GM12878 (cell line): ENCODE measurements around the gene PRMT7. TPM values are rescaled to one million over a fixed set of nuclear protein-coding genes. Genes with fewer than 3 reads are reported as not detected.

ENCODE experiments used
- BACH1 ChIP-seq: fragments of 450-650 bp; IDR thresholded peaks from 2 replicates; pipeline ENCODE4 v1.6.1; 2017; ENCODE audit warnings: mild to moderate bottlenecking, borderline replicate concordance
- BCL11A ChIP-seq: IDR thresholded peaks from 2 replicates; pipeline ENCODE4 v1.6.1; 2011; ENCODE audit warnings: low read depth, low read length
- CBFB ChIP-seq: IDR thresholded peaks from 2 replicates; pipeline ENCODE4 v1.6.1; 2016; ENCODE audit warnings: antibody characterized with exemption, low read depth
- CBX5 ChIP-seq: sonication (generic); IDR thresholded peaks from 2 replicates; pipeline ENCODE4 v1.6.1; 2016; ENCODE audit warnings: low read depth, moderate library complexity, mild to moderate bottlenecking, inconsistent platforms
- CHD2 ChIP-seq: IDR thresholded peaks from 2 replicates; pipeline ENCODE4 v1.6.1; 2011; ENCODE audit warnings: low read depth, low read length, improper control_type of control experiment, borderline replicate concordance
- CTCF ChIP-seq, 3 experiments: IDR thresholded peaks in 2 of 3; conservative IDR thresholded peaks in 1 of 3; 2 replicates each; pipeline ENCODE4 v1.5.1; 2011; ENCODE audit warnings: low read depth in 3 of 3, low read length in 3 of 3, mild to moderate bottlenecking in 3 of 3, control low read depth in 2 of 3, moderate library complexity in 2 of 3, inconsistent platforms in 1 of 3, mixed read lengths in 1 of 3; ENCODE audit not compliant: control insufficient read depth in 2 of 3, insufficient read depth in 1 of 3; ENCODE audit errors: extremely low read depth in 1 of 3
- HDAC2 ChIP-seq: fragments of 200-600 bp; sonication (generic); IDR thresholded peaks from 2 replicates; pipeline ENCODE4 v1.6.1; 2017
- IKZF1 ChIP-seq: fragments of 450-650 bp; conservative IDR thresholded peaks from 2 replicates; pipeline ENCODE4 v1.6.1; 2017; ENCODE audit warnings: antibody characterized with exemption, mild to moderate bottlenecking
- NFIC ChIP-seq: IDR thresholded peaks from 2 replicates; pipeline ENCODE4 v1.6.1; 2012; ENCODE audit warnings: low read depth, mild to moderate bottlenecking, inconsistent platforms, low read length, moderate library complexity
- NR2C2 ChIP-seq: IDR thresholded peaks from 2 replicates; pipeline ENCODE4 v1.6.1; 2011; ENCODE audit warnings: borderline replicate concordance, low read depth; ENCODE audit not compliant: control insufficient read depth, insufficient read length
- RFX5 ChIP-seq: IDR thresholded peaks from 2 replicates; pipeline ENCODE4 v1.6.1; 2011; ENCODE audit warnings: low read depth, low read length, improper control_type of control experiment
- SIN3A ChIP-seq: IDR thresholded peaks from 2 replicates; pipeline ENCODE4 v1.6.1; 2012; ENCODE audit warnings: low read depth, low read length, improper control_type of control experiment
- STAT1 ChIP-seq: fragments of 450-650 bp; conservative IDR thresholded peaks from 2 replicates; pipeline ENCODE4 v1.6.1; 2014; ENCODE audit warnings: antibody characterized with exemption, mild to moderate bottlenecking
- TCF3 ChIP-seq: IDR thresholded peaks from 2 replicates; pipeline ENCODE4 v1.6.1; 2012; ENCODE audit warnings: low read depth, mild to moderate bottlenecking, low read length, borderline replicate concordance; ENCODE audit not compliant: insufficient read depth
- ZBTB4 ChIP-seq: fragments of 450-650 bp; formaldehyde crosslinking; IDR thresholded peaks from 2 replicates; pipeline ENCODE4 v1.4.0; 2022; ENCODE audit warnings: mild to moderate bottlenecking, moderate library complexity
- polyA plus RNA-seq, 11 experiments: library from polyadenylated mRNA; depleted of rRNA in 4 of 11; unstranded in 6 of 11; stranded (reverse) in 5 of 11; fragments of >200 nt; fragmentation: Nextera tagmentation in 4 of 11; fragmentation: Illumina TruSeq in 1 of 11; extraction: Ambion mirVana in 4 of 11; extraction: Trizol in 1 of 11; gene quantifications; 1 replicate in 1 of 11; 2 replicates in 10 of 11; pipeline versions ENCODE4 v1.2.1 to v1.2.3, GENCODE V29; 2011 to 2016; ENCODE audit warnings: inconsistent platforms in 2 of 11, missing spikeins in 2 of 11, low read depth in 1 of 11
- total RNA-seq, 4 experiments: library from RNA; depleted of rRNA in 3 of 4; stranded (reverse); fragments of >200 nt in 3 of 4; fragmentation: Illumina TruSeq in 1 of 4; extraction: Trizol in 1 of 4; gene quantifications; 2 replicates each; pipeline versions ENCODE4 v1.2.1 to v1.2.3, GENCODE V29; 2013 to 2021
- TF ChIP-seq, protein P1 (sequence below): fragments of 450-650 bp; IDR thresholded peaks from 2 replicates; pipeline ENCODE4 v1.6.1; 2018; ENCODE audit warnings: borderline replicate concordance, mild to moderate bottlenecking; ENCODE audit not compliant: partially characterized antibody
- TF ChIP-seq, protein P2 (sequence below): fragments of 450-650 bp; IDR thresholded peaks from 2 replicates; pipeline ENCODE4 v1.6.1; 2016; ENCODE audit warnings: mild to moderate bottlenecking
- TF ChIP-seq, protein P3 (sequence below): IDR thresholded peaks from 2 replicates; pipeline ENCODE4 v1.6.1; 2011; ENCODE audit warnings: mild to moderate bottlenecking, low read depth, low read length, moderate library complexity; ENCODE audit not compliant: insufficient replicate concordance

The PRMT7 gene
- total and polyA plus RNA-seq, 10 of the 15 experiments (the other 5 are each of a cell fraction or from before 2014, with no cell fraction given): 5.1 to 56.1 (median 42.0) TPM

GRCh38 chr16:68264128-68265077, 46.4 kb upstream of the PRMT7 start, which contains the start of gene SLC7A6 (continued):
- TF ChIP-seq BACH1 (peak; percentile 99), CTCF (IDR thresholded peaks at IDR 0.05 in 2 of 3, conservative IDR thresholded peaks at IDR 0.05 in 1 of 3; ENCODE audit: control insufficient read depth in 2 of 3, extremely low read depth in 1 of 3, insufficient read depth in 1 of 3, low read depth in 3 of 3, low read length in 3 of 3) (peak; percentile 77 to 85 (median 81); a peak in 5 of 6 replicates), IKZF1 (peak; percentile 91), SIN3A (peak; percentile 67), CHD2 (peak; percentile 61; the same call in 1 of the 2 replicates), CBX5 (0 out of 2 replicates have a peak, but pooled peaks have one; percentile 38), ZBTB4 (CRISPR knock-in tag) (no peak), HDAC2 (no peak), RFX5 (no peak), NFIC (no peak), NR2C2 (no peak), TCF3 (peak; percentile 45; the same call in 1 of the 2 replicates), STAT1 (no peak), BCL11A (no peak), CBFB (no peak; the same call in 1 of the 2 replicates)
- TF ChIP-seq, protein P1, sequence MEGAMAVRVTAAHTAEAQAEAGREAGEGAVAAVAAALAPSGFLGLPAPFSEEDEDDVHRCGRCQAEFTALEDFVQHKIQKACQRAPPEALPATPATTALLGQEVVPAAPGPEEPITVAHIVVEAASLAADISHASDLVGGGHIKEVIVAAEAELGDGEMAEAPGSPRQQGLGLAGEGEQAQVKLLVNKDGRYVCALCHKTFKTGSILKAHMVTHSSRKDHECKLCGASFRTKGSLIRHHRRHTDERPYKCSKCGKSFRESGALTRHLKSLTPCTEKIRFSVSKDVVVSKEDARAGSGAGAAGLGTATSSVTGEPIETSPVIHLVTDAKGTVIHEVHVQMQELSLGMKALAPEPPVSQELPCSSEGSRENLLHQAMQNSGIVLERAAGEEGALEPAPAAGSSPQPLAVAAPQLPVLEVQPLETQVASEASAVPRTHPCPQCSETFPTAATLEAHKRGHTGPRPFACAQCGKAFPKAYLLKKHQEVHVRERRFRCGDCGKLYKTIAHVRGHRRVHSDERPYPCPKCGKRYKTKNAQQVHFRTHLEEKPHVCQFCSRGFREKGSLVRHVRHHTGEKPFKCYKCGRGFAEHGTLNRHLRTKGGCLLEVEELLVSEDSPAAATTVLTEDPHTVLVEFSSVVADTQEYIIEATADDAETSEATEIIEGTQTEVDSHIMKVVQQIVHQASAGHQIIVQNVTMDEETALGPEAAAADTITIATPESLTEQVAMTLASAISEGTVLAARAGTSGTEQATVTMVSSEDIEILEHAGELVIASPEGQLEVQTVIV: no peak
- TF ChIP-seq, protein P2, sequence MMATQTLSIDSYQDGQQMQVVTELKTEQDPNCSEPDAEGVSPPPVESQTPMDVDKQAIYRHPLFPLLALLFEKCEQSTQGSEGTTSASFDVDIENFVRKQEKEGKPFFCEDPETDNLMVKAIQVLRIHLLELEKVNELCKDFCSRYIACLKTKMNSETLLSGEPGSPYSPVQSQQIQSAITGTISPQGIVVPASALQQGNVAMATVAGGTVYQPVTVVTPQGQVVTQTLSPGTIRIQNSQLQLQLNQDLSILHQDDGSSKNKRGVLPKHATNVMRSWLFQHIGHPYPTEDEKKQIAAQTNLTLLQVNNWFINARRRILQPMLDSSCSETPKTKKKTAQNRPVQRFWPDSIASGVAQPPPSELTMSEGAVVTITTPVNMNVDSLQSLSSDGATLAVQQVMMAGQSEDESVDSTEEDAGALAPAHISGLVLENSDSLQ: peak; percentile 4; the same call in 1 of the 2 replicates
- TF ChIP-seq, protein P3, sequence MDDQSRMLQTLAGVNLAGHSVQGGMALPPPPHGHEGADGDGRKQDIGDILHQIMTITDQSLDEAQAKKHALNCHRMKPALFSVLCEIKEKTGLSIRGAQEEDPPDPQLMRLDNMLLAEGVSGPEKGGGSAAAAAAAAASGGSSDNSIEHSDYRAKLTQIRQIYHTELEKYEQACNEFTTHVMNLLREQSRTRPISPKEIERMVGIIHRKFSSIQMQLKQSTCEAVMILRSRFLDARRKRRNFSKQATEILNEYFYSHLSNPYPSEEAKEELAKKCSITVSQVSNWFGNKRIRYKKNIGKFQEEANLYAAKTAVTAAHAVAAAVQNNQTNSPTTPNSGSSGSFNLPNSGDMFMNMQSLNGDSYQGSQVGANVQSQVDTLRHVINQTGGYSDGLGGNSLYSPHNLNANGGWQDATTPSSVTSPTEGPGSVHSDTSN: no peak
